Inferior parietal cortex (tissue), 1 donor: ENCODE results near the gene PI4KB.

Experiments
- DNase-seq: peaks from one replicate; pipeline ENCODE4 v3.0.0-alpha.2; 2016; ENCODE audit errors: extremely low spot score

Gene PI4KB

GRCh38 chr1:151311589-151312331 is 15.5 kb downstream of the PI4KB start:
- peak; percentile 76 for DNase-seq

DNA sequence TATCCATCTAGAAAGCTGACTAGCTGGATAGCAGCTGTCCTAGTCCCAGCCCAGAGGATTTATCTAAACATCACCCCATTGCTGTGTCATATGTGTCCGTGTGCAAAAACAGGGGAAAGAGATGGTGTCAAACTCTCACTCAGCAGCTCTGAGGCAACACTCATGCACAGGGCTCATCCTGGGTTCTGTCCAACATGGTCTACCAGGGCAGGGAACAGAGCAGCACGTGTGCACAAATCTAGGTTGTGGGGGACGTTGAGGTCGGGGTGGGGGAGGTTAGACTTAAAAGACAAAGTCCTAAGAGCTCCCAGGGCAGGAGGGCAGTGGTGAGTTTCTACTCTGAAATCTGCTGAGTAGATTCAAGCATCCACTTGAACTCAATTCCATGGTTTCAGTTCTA is 16.2 kb downstream of the PI4KB start:
- no peak for DNase-seq

DNA sequence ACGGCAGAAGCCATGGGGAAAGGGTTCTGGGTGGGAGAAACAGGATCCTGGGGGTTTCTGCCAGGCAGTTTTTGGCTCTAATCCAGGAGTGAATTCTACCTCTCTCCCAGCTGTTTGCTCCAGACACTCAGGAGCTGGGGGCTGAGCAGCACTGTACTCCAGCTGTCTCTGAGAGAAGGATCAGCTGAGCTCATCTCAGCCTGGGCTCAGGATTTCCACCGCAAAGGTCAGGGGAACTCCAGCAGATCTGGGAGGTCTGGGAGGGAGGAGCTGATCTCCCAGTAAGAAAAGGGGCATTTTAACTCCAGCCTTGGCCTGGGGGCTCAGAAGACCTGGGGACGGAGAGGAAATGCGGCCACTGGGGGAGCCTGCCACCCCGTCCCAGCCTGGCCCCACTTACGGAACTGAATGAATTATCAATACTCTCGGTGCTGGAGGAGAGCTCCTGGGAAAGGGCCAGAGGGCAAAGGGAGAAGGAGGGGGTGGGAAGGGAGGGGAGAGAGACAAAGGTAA is 17.3 kb downstream of the PI4KB start:
- no peak for DNase-seq

GRCh38 chr1:151294742-151295462 is 32.3 kb downstream of the PI4KB start:
- DNase-seq: peak; percentile 69

- DNase-seq: no peak
Observed at GRCh38 chr1:151293093-151293492, 34.1 kb downstream of the PI4KB start.

DNA sequence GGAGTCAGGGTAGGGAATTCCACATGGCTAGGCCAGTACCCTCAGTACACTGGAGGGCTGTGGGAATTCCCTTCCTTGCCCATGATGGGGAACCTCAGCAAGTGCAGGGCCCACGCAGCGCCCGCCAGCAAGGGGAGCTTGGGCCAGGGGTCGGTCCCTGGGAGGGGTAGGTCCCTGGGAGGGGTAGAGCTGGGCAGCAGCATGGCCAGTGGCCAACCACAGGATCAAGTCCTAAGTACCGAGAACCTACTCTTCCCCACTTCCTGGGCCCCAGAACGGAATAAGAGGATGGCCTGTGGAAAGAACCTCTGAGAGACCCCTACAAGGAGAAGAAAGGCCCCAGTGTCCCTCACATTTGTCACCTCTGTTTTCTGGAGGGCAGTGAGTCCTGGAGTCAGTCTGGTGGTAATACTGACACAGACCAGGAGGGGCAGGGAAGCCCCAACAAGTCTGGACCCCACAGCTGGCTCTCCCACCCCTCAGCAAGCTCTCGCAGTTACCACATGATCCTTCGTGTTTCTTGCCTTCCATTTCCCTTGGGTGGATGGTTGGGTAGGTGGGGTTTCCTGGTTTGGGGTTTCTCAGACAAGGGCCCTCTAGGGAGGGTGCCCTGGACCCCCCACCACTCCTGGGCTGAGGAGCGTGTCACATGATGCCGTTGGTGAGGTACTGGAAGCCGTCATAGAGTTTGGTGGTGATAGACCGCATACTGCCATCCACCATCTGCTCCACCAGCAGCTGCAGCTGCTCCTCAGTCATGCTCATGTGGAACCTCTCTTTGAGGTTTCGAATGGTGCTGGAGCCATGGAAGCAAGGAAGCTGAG is 34.8 kb downstream of the PI4KB start:
- DNase-seq: no peak

DNA sequence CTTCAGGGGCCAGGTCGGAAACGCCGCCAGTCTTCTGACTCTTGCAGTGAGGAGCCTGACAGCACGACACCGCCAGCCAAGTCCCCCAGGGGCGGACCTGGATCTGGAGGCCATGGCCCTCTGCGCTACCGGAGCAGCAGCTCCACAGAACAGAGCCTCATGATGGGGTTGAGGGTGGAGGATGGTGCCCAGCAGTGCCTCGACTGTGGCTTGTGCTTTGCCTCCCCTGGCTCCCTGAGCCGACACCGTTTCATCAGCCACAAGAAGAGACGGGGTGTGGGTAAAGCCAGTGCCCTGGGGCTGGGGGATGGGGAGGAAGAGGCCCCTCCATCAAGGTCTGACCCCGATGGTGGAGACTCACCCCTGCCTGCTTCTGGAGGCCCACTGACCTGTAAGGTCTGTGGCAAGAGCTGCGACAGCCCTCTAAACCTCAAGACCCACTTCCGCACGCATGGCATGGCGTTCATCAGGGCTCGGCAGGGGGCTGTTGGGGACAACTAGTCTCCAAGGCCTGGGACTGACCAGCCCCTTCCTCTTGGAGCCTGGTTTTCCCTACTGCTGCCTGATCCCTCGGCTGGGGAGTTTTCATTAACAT is 36.4 kb downstream of the PI4KB start:
- DNase-seq: no peak

- DNase-seq: no peak
Observed at GRCh38 chr1:151289991-151290708, 37.1 kb downstream of the PI4KB start.

DNA sequence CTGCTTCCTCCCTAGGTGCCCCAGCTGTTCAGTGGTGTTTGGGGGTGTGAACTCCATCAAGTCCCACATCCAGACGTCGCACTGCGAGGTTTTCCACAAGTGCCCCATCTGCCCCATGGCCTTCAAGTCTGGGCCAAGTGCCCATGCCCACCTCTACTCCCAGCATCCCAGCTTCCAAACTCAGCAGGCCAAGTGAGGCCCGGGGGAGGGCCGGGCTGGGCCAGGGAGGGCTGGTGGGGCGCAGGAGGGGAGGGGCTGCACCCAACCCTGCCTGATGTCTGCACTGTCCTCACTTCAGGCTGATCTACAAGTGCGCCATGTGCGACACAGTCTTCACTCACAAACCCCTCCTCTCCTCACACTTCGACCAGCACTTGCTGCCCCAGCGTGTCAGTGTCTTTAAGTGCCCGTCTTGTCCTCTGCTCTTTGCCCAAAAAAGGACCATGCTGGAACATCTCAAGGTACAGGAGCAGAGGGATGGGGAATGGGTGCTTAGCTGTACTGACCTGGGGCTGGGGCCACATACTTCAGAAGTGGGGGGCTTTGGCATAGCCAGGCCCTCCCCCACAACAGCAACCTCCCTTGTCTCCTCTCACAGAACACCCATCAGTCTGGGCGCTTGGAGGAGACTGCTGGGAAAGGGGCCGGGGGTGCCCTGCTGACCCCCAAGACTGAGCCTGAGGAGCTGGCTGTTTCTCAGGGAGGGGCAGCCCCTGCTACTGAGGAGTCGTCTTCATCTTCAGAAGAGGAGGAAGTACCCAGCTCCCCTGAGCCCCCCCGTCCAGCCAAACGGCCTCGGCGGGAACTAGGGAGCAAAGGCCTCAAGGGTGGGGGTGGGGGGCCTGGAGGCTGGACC is 37.9 kb downstream of the PI4KB start:
- DNase-seq: no peak

- no peak for DNase-seq
Observed at GRCh38 chr1:151288502-151288901, 38.7 kb downstream of the PI4KB start.

DNA sequence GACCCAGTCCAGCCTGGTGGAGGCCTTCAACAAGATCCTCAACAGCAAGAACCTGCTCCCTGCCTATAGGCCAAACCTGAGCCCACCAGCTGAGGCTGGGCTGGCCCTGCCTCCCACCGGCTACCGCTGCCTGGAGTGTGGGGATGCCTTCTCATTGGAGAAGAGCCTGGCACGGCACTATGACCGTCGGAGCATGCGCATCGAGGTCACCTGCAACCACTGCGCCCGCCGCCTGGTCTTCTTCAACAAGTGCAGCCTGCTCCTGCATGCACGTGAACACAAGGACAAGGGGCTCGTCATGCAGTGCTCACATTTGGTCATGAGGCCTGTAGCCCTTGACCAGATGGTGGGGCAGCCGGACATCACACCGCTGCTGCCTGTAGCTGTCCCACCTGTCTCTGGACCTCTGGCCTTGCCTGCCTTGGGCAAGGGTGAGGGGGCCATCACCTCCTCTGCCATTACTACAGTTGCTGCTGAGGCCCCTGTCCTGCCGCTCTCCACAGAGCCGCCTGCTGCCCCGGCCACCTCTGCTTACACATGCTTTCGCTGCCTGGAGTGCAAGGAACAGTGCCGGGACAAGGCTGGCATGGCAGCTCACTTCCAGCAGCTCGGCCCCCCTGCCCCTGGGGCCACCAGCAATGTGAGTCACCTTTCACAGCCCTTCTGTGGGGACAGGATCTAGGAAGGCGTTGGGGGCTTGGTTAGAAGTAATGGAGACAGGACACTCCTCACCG is 39.3 kb downstream of the PI4KB start:
- no peak for DNase-seq

DNA sequence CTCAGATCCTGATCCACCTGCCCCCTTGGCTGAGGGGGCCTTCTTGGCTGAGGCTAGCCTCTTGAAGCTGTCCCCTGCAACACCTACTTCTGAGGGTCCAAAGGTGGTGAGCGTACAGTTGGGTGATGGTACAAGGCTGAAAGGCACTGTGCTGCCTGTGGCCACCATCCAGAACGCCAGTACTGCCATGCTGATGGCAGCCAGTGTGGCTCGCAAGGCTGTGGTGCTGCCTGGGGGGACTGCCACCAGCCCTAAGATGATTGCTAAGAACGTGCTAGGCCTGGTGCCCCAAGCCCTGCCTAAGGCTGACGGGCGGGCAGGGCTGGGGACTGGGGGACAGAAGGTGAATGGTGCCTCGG is 39.9 kb downstream of the PI4KB start:
- DNase-seq: no peak

DNA sequence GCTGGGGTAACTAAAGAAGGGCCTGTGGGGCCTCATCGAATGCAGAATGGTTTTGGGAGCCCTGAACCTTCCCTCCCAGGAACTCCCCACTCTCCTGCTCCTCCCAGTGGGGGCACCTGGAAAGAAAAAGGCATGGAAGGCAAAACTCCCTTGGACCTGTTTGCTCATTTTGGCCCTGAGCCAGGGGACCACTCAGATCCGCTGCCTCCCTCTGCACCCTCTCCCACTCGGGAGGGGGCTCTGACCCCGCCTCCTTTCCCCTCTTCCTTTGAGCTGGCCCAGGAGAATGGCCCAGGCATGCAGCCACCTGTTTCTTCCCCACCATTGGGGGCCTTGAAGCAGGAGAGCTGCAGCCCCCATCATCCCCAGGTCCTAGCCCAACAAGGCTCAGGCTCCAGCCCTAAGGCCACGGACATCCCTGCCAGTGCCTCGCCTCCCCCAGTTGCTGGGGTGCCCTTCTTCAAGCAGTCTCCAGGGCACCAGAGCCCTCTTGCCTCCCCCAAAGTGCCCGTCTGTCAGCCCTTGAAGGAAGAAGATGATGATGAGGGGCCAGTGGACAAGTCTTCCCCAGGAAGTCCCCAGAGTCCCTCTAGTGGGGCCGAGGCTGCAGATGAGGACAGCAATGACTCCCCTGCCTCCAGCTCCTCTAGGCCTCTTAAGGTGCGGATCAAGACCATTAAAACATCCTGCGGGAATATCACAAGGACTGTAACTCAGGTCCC is 40.4 kb downstream of the PI4KB start:
- no peak for DNase-seq

DNA sequence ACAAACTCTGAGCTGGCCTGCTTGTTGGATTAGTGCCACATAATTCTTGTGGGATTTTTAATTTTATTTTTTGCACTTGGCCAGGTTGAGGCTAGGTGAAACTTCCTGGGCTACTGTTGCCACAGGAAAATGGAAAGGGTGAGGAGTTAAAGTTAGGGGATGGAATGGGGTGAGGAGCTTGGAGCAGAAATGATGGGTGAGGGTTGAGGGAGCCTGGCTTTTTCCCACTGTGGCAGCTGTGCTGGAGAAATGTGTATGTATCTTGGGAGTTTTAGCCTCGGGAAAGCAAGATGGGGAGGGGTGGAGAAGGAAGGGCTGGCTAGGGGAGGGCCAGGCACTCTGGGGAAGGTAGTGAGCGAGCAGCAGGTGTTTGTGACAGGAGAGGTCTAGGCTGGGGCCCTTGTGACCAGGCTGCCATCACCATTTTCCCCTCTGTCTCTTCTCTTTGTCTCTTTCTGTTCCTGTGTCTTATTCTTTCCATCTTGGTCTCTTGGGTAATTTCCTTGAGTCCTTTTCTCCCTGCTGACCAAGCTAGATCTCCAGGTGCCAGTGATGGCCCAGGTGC is 43.1 kb downstream of the PI4KB start:
- no peak for DNase-seq

DNA sequence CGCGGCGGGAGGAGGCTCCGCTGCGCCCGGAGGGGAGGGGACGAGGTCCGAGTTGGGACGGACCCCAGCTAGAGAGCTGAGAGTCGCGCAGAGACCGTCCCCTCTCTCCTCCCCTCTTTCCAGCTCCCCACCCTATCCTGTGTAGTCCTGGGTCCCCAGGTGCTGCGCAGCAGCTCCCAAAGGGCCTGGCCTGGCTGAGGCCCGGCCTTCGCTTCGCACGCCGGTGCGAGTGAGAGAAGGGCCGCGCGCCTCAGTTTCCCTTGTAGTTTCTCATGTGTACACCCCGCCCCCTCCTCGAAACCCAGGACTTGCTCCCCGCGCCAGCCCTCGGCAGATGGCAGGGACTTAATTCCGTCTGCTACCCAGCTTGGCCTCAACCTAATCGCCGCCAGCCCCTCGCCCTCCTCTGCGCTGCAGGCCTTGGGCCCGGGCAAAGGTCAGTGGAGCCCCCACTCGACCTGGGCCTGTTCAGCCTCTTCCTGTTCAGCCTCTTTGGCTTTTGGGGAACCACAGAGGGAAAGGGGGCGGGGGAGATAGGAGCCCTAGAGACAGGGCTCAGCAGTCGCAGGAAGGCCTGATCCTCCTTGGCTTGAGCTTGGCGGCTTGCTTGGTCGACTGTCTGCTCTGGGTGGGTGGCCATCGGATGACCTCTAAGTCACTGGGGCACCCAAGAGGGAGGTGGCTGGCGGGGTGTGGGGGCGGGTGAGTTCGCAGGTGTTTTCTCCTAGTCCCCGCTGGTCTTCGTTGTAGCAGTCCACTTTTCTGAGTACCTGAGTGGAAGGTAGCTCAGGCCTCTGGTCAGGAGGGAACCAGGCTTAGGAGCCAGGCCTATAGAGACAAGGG is 44.1 kb downstream of the PI4KB start:
- no peak for DNase-seq

- DNase-seq: peak; percentile 100
Observed at GRCh38 chr1:151281969-151282882, 45.0 kb downstream of the PI4KB start, which contains the start of gene ZNF687. ZNF687 (plus strand) TSS chr1:151282299; CDS start chr1:151286292, 3,993 bp downstream.
